ENCODE measurements around the gene SCN4B. TPM values are rescaled to one million over a fixed set of nuclear protein-coding genes. Genes with fewer than 3 reads are reported as not detected.

The SCN4B gene
- total and polyA plus RNA-seq, 2 donors (not counting 3 experiments of a cell fraction or from before 2014, with no cell fraction given), result 0.06 to 0.13 TPM

- no peaks in the 10 kb centered on the region for H3K9me1 ChIP-seq (replicated peaks; ENCODE audit: control insufficient read depth, extremely low read depth, insufficient read depth, low read length)
Observed at GRCh38 chr11:118091690-118092089, 60.9 kb downstream of the SCN4B start.

More at GRCh38 chr11:118091690-118092089, 60.9 kb downstream of the SCN4B start:
- dilution Hi-C loops (cut with MboI; ENCODE audit: extremely low pct_ligation_motif_present, low sequenced_read_pairs) (no loop called here), intact Hi-C loops (cut with micrococcal nuclease) (no loop called here)
- H3K36me3 ChIP-seq (ENCODE audit: control insufficient read depth in 2 of 2, extremely low read depth in 1 of 2, insufficient read depth in 2 of 2, low read length in 2 of 2), result no peaks in the 10 kb centered on the region
- H3K4me2 ChIP-seq (ENCODE audit: insufficient read depth, low read length), result no peak overlapping the region
- TF ChIP-seq JUN (IDR thresholded peaks at IDR 0.05; ENCODE audit: borderline replicate concordance, insufficient read depth, insufficient read length, low read depth) (no peak), FOS (IDR thresholded peaks at IDR 0.05; ENCODE audit: borderline replicate concordance, insufficient read depth, low read length) (no peak), MYC (IDR thresholded peaks at IDR 0.05; ENCODE audit: low read depth, low read length) (no peak), EZH2 (IDR thresholded peaks at IDR 0.05; ENCODE audit: borderline replicate concordance, low read depth, low read length, severe bottlenecking) (no peak), POLR2AphosphoS5 (IDR thresholded peaks at IDR 0.05; ENCODE audit: insufficient read depth, low read depth, low read length) (no peak), GATA2 (IDR thresholded peaks at IDR 0.05; ENCODE audit: insufficient read depth, insufficient read length, low read depth, low read length) (no peak), POLR2A (IDR thresholded peaks at IDR 0.05; ENCODE audit: low read depth, low read length) (no peak), CTCF (IDR thresholded peaks at IDR 0.05; ENCODE audit: extremely low read depth in 1 of 2, insufficient read depth in 1 of 2, low read depth in 1 of 2, low read length in 2 of 2) (no peak)
- TF ChIP-seq, protein P1, sequence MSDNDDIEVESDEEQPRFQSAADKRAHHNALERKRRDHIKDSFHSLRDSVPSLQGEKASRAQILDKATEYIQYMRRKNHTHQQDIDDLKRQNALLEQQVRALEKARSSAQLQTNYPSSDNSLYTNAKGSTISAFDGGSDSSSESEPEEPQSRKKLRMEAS (IDR thresholded peaks at IDR 0.05; ENCODE audit: insufficient read depth, insufficient read length), result no peak
- POLR2A ChIA-PET, result no interaction called here
- H2AFZ ChIP-seq (ENCODE audit: low read depth, low read length), result no peak overlapping the region
- H3K27me3 ChIP-seq (ENCODE audit: control insufficient read depth in 2 of 2, insufficient read depth in 2 of 2, low read length in 2 of 2), result peaks cover 0 to 6% of the 10 kb centered on the region in 2 experiments
- no peaks in the 10 kb centered on the region for H4K20me1 ChIP-seq (replicated peaks; ENCODE audit: control insufficient read depth, extremely low read depth, insufficient read depth, low read length)
- FAIRE-seq (no peak), DNase-seq (ENCODE audit: low read depth, low spot score) (no peak)
- no TSS peak for BruUV-seq (replicated peaks)
- H3K4me3 ChIP-seq (replicated peaks in 1 of 3; ENCODE audit: insufficient read depth in 1 of 3, low read depth in 1 of 3, low read length in 3 of 3), result no peak overlapping the region
- no peak overlapping the region for H3K27ac ChIP-seq (ENCODE audit: insufficient read depth, low read depth, low read length)
- CTCF ChIA-PET, result no interaction called here
- H3K9ac ChIP-seq (replicated peaks; ENCODE audit: extremely low read depth, insufficient read depth, low read length), result no peak overlapping the region
- H3K9me3 ChIP-seq (replicated peaks; ENCODE audit: control insufficient read depth, insufficient read depth, low read length), result no peaks in the 10 kb centered on the region
- peaks cover 8% of the 10 kb centered on the region for H3K4me1 ChIP-seq (ENCODE audit: control insufficient read depth, extremely low read depth, insufficient read depth, low read length)
- no peaks in the 10 kb centered on the region for H3K79me2 ChIP-seq (ENCODE audit: control insufficient read depth, insufficient read depth, low read length)
